ENCODE results near the gene CDCA3.
"Not testable (repeated sequence)": the region's sequence is repeated elsewhere in the genome, so short reads cannot be mapped to it uniquely, and the experiment has no call there.

DNA sequence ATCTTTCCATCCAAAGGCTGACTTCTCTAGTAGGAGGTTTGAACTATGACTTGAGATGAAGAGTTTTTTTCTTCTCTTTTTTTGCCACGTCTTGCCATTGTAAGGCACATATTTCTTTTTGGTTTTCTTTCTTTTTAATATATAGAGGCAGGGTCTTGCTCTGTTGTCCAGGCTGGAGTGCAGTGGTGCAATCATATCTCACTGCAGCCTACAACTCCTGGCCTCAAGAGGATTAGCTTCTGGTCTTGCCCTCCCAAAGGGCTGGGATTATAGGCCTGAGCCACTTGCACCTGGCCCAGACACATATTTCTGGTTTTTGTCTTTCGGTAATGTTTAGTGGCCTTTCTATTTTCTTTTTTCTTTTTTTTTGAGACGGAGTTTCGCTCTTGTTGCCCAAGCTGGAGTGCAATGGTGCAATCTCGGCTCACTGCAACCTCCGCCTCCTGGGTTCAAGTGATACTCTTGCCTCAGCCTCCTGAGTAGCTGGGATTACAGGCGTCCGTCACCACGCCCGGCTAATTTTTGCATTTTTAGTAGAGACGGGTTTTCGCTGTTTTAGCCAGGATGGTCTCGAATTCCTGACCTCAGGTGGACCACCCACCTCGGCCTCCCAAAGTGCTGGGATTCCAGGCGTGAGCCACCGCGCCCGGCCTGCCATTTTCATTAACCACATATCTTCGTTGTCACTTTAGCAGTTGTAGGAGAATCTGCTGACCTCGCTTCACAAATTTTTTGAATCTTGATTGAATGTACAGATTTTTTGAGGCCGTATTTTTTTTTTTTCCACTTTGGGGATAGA is 38.9 kb upstream of the CDCA3 start:
- TF ChIP-seq, protein P1, sequence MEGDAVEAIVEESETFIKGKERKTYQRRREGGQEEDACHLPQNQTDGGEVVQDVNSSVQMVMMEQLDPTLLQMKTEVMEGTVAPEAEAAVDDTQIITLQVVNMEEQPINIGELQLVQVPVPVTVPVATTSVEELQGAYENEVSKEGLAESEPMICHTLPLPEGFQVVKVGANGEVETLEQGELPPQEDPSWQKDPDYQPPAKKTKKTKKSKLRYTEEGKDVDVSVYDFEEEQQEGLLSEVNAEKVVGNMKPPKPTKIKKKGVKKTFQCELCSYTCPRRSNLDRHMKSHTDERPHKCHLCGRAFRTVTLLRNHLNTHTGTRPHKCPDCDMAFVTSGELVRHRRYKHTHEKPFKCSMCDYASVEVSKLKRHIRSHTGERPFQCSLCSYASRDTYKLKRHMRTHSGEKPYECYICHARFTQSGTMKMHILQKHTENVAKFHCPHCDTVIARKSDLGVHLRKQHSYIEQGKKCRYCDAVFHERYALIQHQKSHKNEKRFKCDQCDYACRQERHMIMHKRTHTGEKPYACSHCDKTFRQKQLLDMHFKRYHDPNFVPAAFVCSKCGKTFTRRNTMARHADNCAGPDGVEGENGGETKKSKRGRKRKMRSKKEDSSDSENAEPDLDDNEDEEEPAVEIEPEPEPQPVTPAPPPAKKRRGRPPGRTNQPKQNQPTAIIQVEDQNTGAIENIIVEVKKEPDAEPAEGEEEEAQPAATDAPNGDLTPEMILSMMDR (conservative IDR thresholded peaks at IDR 0.05; ENCODE audit: low read depth, low read length), result not testable (repeated sequence)
- not testable (repeated sequence) for TF ChIP-seq EZH2 (IDR thresholded peaks at IDR 0.05; ENCODE audit: borderline replicate concordance, low read depth, low read length, poor library complexity, severe bottlenecking)
